ENCODE data around the gene SHISAL1.

DNA sequence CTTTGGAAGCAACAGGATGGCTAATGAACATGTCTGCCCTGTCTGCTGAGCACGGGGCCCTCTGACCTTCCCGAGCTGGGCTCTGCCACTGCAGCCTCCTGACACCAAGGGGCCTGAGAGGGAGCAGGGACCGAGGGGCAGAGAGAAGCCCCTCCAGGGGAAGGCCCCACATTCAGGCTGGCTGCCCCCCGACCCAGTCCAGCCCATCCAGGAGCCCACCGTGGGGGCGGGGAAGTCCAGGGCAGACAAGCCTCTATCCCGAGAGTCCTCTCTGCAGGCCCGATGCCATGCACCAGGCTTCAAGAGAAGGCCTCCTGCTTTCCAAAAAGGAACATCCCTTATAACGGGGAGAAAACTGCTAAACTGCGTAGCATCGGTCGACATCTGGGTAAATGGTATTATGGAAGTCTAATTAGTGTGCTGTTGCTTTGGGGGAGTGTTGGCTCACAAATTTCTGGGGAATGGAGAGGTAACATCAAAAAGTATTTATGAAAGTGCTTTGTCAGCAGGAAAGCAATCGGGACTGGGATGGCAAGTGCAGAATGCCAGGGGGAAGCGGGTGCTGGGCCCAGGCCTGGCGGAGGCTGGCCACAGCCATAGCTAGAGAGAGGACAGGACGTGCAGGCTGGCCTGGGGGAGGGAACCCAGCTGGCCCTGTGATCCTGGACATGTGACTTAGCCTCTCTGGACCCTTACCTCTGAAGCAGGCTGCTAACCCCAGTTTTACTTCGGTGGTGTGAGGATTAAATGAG, 5.3 kb upstream of the SHISAL1 start:
- TF ChIP-seq, protein P1, sequence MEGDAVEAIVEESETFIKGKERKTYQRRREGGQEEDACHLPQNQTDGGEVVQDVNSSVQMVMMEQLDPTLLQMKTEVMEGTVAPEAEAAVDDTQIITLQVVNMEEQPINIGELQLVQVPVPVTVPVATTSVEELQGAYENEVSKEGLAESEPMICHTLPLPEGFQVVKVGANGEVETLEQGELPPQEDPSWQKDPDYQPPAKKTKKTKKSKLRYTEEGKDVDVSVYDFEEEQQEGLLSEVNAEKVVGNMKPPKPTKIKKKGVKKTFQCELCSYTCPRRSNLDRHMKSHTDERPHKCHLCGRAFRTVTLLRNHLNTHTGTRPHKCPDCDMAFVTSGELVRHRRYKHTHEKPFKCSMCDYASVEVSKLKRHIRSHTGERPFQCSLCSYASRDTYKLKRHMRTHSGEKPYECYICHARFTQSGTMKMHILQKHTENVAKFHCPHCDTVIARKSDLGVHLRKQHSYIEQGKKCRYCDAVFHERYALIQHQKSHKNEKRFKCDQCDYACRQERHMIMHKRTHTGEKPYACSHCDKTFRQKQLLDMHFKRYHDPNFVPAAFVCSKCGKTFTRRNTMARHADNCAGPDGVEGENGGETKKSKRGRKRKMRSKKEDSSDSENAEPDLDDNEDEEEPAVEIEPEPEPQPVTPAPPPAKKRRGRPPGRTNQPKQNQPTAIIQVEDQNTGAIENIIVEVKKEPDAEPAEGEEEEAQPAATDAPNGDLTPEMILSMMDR (optimal IDR thresholded peaks at IDR 0.05 in 1 of 3, IDR thresholded peaks at IDR 0.05 in 1 of 3, conservative IDR thresholded peaks at IDR 0.05 in 1 of 3; ENCODE audit: extremely low read depth in 1 of 3, insufficient read depth in 2 of 3, low read length in 3 of 3) = no peak
- TF ChIP-seq EZH2 (IDR thresholded peaks at IDR 0.05; ENCODE audit: low read length) = no peak
